Loucy (cell line): ENCODE data around the gene SPINDOC.

Experiments used
- H2AFZ ChIP-seq: fragments of 200-600 bp; sonication (generic); 2 replicates; pipeline ENCODE4 v1.6.0; 2016; ENCODE audit warnings: antibody characterized with exemption, mild to moderate bottlenecking, low read length, moderate library complexity
- H3F3A ChIP-seq: fragments of 200-600 bp; 2 replicates; pipeline ENCODE4 v1.6.0; 2016; ENCODE audit warnings: antibody characterized with exemption, low read depth, mild to moderate bottlenecking
- H3K27me3 ChIP-seq: fragments of 200-600 bp; sonication (generic); 2 replicates; pipeline ENCODE4 v1.6.1; 2014; ENCODE audit warnings: low read length, mild to moderate bottlenecking; ENCODE audit not compliant: insufficient read depth, poor library complexity, severe bottlenecking
- H3K36me3 ChIP-seq: fragments of 200-600 bp; sonication (generic); 2 replicates; pipeline ENCODE4 v1.6.1; 2016; ENCODE audit warnings: low read length; ENCODE audit not compliant: insufficient read depth
- H3K4me1 ChIP-seq: fragments of 200-600 bp; sonication (generic); 2 replicates; pipeline ENCODE4 v1.5.1; 2014; ENCODE audit warnings: low read length, mild to moderate bottlenecking; ENCODE audit not compliant: insufficient read depth, poor library complexity, severe bottlenecking
- H3K4me2 ChIP-seq: fragments of 200-600 bp; sonication (generic); 2 replicates; pipeline ENCODE4 v1.6.0; 2014; ENCODE audit warnings: antibody characterized with exemption, low read length, low read depth, mild to moderate bottlenecking; ENCODE audit not compliant: poor library complexity, severe bottlenecking
- H3K4me3 ChIP-seq: fragments of 200-600 bp; sonication (generic); 2 replicates; pipeline ENCODE4 v1.5.1; 2014; ENCODE audit warnings: low read length, mild to moderate bottlenecking, mixed read lengths; ENCODE audit not compliant: poor library complexity, severe bottlenecking
- H3K79me2 ChIP-seq: fragments of 200-600 bp; sonication (generic); 2 replicates; pipeline ENCODE4 v1.6.1; 2014; ENCODE audit warnings: low read length; ENCODE audit not compliant: insufficient read depth
- H3K9ac ChIP-seq: fragments of 200-600 bp; sonication (generic); 2 replicates; pipeline ENCODE4 v1.6.0; 2014; ENCODE audit warnings: mild to moderate bottlenecking, low read depth, low read length, moderate library complexity; ENCODE audit not compliant: poor library complexity, severe bottlenecking
- H3K9me2 ChIP-seq: fragments of 200-600 bp; sonication (generic); replicated peaks from 2 replicates; pipeline ENCODE4 v1.6.1; 2016; ENCODE audit warnings: low read depth, low read length, mixed read lengths
- H3K9me3 ChIP-seq: fragments of 200-600 bp; sonication (generic); 2 replicates; pipeline ENCODE4 v1.6.1; 2014; ENCODE audit warnings: mild to moderate bottlenecking, antibody characterized with exemption, low read length, low read depth; ENCODE audit not compliant: insufficient read depth
- H4K20me1 ChIP-seq: fragments of 200-600 bp; sonication (generic); 2 replicates; pipeline ENCODE4 v1.6.0; 2014; ENCODE audit warnings: antibody characterized with exemption, low read length, mild to moderate bottlenecking; ENCODE audit not compliant: insufficient read depth, poor library complexity, severe bottlenecking
- EZH2phosphoT487 ChIP-seq: fragments of 200-600 bp; IDR thresholded peaks from 2 replicates; pipeline ENCODE4 v1.6.1; 2018; ENCODE audit warnings: antibody characterized with exemption, mild to moderate bottlenecking, moderate library complexity, borderline replicate concordance
- TF ChIP-seq, protein P1 (sequence below): fragments of 200-600 bp; sonication (generic); conservative IDR thresholded peaks from 2 replicates; pipeline ENCODE4 v1.5.1; 2014; ENCODE audit warnings: mild to moderate bottlenecking, antibody characterized with exemption, low read length

Gene SPINDOC, protein sequence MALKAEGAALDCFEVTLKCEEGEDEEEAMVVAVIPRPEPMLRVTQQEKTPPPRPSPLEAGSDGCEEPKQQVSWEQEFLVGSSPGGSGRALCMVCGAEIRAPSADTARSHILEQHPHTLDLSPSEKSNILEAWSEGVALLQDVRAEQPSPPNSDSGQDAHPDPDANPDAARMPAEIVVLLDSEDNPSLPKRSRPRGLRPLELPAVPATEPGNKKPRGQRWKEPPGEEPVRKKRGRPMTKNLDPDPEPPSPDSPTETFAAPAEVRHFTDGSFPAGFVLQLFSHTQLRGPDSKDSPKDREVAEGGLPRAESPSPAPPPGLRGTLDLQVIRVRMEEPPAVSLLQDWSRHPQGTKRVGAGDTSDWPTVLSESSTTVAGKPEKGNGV

DNA sequence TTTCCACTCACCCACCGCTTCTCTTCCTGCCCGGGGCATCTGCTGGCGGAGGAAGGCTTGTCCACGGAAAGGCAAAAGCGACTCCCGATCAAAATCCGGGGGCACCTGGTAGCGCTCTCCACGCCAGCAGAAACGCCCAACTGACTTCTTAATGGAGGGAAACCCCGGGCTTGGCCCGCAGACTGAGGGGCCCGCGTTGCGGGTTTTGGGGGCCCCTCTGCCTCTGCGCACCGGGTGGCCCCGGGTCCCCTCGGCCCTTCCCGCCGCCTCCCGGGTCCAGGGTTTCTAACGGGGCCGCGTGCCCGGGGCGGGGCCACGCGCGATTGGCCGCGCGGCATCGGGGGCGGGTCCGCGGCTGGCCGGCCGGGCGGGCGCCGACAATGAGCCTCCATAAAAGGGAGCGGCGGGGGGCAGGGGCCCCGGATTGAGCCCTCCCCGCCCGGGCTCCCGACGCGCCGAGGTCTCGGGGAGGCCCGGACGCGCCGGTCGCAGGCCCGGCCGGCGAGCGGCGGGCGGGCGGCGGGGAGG lies at the start of gene SPINDOC:
SPINDOC (plus strand) TSS at position 422 of the 528 bp plus-strand sequence. CDS start 231 bp downstream, outside the sequence.
- Histone ChIP-seq H3K79me2 (peaks cover 47% of the 10 kb centered on the region), H3K36me3 (peaks cover 16% of the 10 kb centered on the region; the same call in 1 of the 2 replicates), H2AFZ (peak within 1 kb of the TSS; percentile 96), H3K4me1 (peaks cover 40% of the 10 kb centered on the region), H3K9ac (peak within 1 kb of the TSS; percentile 94), H3K4me2 (peak within 1 kb of the TSS; percentile 100), H3K9me2 (no peaks in the 10 kb centered on the region), H3K4me3 (peak within 1 kb of the TSS; percentile 98), H4K20me1 (peaks cover 44% of the 10 kb centered on the region), H3K9me3 (no peaks in the 10 kb centered on the region), H3F3A (peaks cover 3% of the 10 kb centered on the region; the same call in 1 of the 2 replicates), H3K27me3 (no peaks in the 10 kb centered on the region)
- no peak for TF ChIP-seq EZH2phosphoT487
- TF ChIP-seq, protein P1, sequence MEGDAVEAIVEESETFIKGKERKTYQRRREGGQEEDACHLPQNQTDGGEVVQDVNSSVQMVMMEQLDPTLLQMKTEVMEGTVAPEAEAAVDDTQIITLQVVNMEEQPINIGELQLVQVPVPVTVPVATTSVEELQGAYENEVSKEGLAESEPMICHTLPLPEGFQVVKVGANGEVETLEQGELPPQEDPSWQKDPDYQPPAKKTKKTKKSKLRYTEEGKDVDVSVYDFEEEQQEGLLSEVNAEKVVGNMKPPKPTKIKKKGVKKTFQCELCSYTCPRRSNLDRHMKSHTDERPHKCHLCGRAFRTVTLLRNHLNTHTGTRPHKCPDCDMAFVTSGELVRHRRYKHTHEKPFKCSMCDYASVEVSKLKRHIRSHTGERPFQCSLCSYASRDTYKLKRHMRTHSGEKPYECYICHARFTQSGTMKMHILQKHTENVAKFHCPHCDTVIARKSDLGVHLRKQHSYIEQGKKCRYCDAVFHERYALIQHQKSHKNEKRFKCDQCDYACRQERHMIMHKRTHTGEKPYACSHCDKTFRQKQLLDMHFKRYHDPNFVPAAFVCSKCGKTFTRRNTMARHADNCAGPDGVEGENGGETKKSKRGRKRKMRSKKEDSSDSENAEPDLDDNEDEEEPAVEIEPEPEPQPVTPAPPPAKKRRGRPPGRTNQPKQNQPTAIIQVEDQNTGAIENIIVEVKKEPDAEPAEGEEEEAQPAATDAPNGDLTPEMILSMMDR = no peak

DNA sequence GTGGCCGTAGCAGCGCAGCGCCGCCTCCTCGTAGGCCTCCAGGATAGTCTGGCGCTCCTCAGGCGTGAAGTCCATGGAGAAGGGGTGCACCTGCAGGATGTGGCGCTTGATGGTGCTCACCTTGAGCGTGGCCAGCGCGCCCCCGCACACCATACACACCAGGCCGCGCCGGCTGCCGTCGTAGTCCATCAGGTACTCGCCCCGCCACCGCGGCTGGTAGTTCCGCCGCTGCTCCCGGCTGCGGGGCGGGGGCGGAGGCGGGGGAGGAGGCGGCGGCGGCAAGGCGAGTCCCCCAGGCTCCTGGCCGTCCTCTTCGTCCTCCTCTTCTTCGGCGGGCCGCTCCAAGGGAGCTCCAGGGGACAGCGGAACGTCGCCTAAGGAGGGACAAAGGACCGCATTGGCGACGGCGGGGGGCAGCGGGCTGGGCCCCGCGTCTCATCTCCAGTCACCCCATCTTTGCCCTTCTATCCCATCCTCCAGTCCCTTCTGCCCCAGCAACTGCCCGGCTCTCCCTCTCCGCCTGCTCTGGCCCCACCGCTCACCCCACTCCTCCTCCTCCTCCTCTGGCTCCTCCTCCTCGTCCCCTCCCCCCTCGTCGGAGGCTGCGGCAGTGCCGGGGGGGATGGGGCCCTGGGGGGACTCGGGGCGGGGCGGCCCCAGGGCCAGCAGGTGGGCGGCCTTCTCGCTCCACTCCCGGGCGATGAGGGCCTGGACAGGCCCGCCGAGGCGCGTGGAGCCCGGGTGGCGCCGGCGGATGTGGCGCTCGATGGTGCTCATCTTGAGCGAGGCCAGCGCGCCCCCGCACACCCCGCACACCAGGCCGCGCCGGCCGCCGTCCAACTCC lies 49.5 kb upstream of the SPINDOC start:
- no peaks in the 10 kb centered on the region for H3K27me3 ChIP-seq
- peaks cover 28% of the 10 kb centered on the region for H3K79me2 ChIP-seq
- H2AFZ ChIP-seq = no peak overlapping the region
- no peaks in the 10 kb centered on the region for H3K9me3 ChIP-seq
- peaks cover 35% of the 10 kb centered on the region for H4K20me1 ChIP-seq
- H3K4me1 ChIP-seq = peaks cover 27% of the 10 kb centered on the region
- H3K4me3 ChIP-seq = no peak overlapping the region
- no peak overlapping the region for H3K4me2 ChIP-seq
- H3K36me3 ChIP-seq = peaks cover 22% of the 10 kb centered on the region; the same call in 1 of the 2 replicates
- no peaks in the 10 kb centered on the region for H3F3A ChIP-seq
- no peaks in the 10 kb centered on the region for H3K9me2 ChIP-seq
- TF ChIP-seq, protein P1 = no peak
- TF ChIP-seq EZH2phosphoT487 = no peak
- H3K9ac ChIP-seq = no peak overlapping the region

DNA sequence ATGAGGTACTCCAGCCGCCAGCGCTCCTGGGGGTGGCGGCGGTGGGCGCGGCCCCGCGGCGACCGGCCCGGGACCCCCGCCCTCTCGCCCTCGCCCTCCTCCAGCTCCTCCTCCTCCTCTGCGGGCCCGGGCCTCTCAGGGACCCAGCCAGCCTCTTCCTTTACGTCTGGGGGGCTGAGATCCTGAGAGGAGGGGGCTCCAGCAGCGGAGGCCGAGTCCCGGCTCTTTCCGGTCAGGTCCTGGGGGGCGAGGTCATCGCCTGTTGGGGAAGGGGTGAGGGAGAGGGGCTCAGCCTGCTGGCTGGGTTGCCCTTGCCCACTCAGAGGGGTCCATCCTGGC lies 48.9 kb upstream of the SPINDOC start:
- no peaks in the 10 kb centered on the region for H3K9me3 ChIP-seq
- peaks cover 28% of the 10 kb centered on the region for H3K79me2 ChIP-seq
- H2AFZ ChIP-seq = no peak overlapping the region
- H3K36me3 ChIP-seq = peaks cover 17% of the 10 kb centered on the region; the same call in 1 of the 2 replicates
- H3F3A ChIP-seq = no peaks in the 10 kb centered on the region
- H4K20me1 ChIP-seq = peaks cover 35% of the 10 kb centered on the region
- no peaks in the 10 kb centered on the region for H3K9me2 ChIP-seq
- TF ChIP-seq EZH2phosphoT487 = no peak
- TF ChIP-seq, protein P1 = no peak
- no peak overlapping the region for H3K4me2 ChIP-seq
- no peak overlapping the region for H3K4me3 ChIP-seq
- peaks cover 29% of the 10 kb centered on the region for H3K4me1 ChIP-seq
- peaks cover under 1% of the 10 kb centered on the region for H3K27me3 ChIP-seq
- H3K9ac ChIP-seq = no peak overlapping the region
